ENCODE results near the gene OR6C68.
"Not testable (repeated sequence)": the region's sequence is repeated elsewhere in the genome, so short reads cannot be mapped to it uniquely, and the experiment has no call there.

OR6C68 gene

DNA sequence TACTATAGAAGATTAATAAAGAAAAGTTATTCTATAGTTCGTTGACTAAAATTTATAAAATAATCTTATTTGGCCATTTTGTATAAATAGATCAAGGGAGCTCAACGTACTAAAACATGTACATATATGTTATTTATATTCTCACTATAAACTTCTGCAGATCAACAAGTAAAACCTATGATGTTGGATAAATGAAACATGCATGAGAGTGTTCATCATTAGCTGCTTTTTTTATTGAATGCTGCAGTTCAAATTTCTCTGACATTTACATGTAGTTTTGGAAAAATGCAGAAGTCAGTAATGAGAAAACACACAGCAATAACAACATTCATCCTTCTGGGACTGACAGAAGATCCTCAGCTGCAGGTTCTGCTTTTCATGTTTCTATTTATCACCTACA lies at the start of gene OR6C68:
OR6C68 (plus strand) TSS at position 301 of the 400 bp plus-strand sequence; CDS start at position 301, 0 bp downstream.
- DNase-seq = no peak

DNA sequence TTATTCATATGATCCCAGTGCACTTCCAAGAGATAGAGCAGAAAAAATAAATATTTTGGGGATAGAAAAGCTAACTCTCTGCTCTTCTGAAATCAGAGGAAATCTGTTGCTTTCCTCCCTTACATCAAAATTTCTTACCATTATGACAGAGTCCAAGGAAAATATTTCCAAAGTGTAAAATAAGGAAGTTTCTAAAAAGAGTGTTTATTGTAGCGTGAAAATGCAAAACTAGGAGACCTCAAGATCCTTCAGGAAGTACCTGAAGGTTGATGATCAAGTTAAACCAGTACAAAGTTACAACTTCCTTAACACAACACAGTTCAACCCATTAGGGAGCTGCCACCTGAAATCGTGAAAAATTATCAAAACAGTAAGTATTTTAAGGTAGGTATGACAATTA lies 48.4 kb upstream of the OR6C68 start, which contains the start of gene OR6C2:
OR6C2 (plus strand) TSS at position 301 of the 400 bp plus-strand sequence. CDS start 8,138 bp downstream, outside the sequence.
- no peak for DNase-seq

DNA sequence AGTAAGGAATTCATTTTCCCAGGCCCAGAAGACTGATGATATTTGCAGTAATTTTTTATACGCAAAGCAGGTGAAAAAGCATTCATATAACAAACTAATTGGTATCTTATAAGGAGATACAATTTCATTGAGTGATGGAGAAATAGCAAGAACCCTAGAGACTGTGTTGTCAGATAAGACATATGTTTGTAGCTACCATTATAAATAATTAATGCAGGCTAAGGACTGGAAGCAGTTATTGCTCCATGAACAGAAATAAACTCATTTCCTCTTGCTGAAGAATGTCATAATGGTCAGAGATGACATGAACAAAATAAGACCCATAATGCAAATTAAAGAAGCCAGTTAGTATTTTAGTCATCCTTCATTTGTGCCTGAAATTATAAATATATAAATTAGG lies 46.8 kb upstream of the OR6C68 start:
- no peak for DNase-seq

DNA sequence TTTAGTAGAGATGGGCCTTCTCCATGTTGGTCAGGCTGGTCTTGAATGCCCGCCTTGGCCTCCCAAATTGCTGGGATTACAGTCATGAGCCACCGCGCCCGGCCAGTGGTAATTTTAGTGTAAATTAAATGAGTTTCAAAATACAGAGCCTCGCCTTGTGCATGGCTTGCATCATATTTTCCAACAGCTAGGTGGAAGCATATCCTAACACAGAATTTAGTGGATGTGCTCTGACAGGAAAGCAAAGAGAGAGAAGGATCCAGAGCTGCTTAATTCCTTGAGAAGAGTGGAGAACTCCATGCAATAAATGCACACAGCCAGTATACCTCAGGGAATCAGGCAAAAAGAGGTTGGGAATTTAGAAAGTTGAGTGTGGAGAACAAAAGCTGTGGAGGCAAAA lies 45.9 kb upstream of the OR6C68 start:
- DNase-seq = no peak

DNA sequence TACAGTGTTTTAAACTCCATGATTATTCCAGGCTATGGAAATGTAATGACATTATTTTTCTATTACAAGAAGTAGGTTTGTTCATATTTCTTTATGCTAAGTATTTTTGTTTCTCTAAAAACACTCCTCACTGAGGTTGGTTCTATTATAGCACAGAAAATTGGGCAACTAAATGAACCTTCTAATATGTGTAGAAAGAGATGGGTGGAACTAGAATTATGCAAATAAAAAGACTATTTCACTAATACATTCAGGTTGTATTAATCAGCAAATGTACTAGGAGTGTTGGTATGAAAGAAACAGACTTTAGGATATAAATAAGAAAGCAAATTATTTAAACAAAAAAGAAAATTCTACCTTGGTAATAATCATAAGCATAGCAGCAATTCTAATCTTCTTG lies 43.4 kb upstream of the OR6C68 start:
- no peak for DNase-seq

DNA sequence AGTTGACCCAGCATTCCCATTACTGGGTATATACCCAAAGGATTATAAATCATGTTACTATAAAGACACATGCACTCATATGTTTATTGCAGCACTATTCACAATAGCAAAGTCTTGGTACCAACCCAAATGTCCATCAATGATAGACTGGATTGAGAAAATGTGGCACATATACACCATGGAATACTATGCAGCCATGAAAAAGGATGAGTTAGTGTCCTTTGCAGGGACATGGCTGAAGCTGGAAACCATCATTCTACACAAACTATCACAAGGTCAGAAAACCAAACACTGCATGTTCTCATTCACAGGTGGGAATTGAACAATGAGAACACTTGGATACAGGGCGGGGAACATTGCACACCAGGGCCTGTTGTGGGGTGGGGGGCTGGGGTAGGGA lies 27.3 kb upstream of the OR6C68 start:
- DNase-seq = not testable (repeated sequence)

DNA sequence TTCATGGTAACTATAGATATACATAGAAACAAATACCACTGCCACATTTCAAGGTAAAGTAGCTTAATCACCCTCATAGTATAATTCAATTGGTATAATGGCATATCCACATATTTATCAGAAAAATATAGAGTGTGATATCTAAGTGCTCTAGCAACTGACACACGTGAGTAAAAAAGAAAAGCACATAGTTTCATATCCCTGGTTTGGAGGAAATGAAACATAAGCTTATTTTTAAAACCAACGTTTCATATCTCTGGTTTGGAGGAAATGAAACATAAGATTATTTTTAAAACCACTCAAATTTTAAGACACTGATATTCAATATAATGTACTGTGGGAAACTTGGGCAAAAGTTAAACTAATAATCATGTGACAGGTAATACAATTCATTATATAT lies 24.3 kb upstream of the OR6C68 start:
- no peak for DNase-seq

DNA sequence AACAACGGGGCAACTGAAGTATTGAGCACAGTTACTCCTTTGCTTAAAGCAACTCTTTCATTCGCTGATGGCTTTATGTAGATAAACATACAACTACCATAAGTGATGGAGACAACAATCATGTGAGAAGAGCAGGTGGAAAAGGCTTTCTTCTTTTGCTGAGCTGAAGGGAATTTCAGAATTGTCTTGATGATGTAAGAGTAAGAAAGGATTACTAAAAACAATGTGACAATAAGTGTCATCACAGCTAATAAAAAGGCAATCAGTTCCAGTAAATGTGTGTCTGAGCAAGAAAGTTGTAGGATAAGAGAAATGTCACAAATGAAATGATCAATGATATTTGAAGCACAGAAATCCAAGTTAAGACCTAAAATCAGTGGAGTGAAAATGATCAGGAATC lies 22.9 kb upstream of the OR6C68 start:
- no peak for DNase-seq

DNA sequence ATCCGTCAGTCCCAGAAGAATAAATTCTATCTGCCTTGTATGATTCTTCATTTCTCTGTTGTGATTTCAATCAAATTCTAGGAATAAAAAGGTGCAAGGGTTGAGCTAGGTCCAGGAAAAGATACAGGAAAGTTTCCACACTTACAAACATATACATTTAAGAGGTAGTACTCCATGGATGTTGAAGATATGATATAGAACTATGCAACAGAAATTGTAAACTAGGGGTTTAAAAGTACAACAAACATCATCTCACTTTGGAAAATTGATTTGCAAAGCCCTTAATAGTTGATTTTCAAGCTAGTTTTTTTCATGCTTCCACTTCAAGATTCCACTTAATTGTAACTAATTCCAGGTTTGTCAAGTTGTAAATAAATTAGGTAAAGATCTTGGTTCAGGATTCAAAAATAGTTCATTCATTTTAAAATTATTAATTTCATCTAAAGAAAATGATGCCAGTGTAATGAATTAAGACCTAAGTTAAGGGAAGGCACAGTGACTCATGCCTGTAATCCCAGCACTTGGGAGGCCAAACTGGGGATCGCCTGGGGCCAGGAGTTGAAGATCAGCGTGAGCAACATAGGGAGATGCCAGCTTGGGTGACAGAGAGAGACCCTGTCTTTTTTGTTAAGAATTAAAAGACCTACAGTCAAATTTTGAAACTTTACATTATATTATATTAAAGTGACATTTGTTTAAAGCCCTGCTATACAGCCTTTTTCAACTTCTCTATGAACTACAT lies 21.9 kb upstream of the OR6C68 start, which contains the start of gene OR6C70:
OR6C70 (minus strand) TSS at position 51 of the 742 bp plus-strand sequence; CDS start at position 51, 0 bp downstream.
- DNase-seq = no peak

DNA sequence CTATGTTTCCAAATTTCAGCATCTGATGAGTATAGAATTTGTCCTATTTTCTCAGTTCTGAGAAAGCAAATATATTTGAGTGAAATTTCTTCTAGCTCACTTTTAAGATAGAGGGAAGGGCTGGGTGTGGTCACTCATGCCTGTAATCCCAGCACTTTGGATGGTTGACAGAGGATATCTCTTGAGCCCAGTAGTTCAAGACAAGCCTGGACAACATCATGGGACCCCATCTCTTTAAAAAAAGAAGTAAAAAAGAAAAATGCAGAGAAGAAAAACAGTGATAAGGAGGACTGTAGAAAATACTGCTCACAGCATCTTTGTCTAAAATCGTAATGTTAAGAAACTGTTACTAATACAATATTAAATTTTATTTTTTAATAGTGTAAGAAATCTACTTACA lies 19.9 kb upstream of the OR6C68 start:
- no peak for DNase-seq

DNA sequence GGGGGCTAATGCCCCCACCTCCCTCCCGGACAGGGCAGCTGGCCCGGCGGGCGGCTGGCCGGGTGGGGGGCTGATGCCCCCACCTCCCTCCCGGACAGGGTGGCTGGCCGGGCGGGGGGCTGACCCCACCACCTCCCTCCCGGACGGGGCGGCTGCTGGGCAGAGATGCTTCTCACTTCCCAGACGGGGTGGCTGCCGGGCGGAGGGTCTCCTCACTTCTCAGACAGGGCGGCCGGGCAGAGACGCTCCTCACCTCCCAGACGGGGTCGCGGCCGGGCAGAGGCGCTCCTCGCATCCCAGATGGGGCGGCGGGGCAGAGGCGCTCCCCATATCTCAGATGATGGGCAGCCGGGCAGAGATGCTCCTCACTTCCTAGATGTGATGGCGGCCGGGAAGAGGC lies 13.0 kb upstream of the OR6C68 start:
- DNase-seq = not testable (repeated sequence)

DNA sequence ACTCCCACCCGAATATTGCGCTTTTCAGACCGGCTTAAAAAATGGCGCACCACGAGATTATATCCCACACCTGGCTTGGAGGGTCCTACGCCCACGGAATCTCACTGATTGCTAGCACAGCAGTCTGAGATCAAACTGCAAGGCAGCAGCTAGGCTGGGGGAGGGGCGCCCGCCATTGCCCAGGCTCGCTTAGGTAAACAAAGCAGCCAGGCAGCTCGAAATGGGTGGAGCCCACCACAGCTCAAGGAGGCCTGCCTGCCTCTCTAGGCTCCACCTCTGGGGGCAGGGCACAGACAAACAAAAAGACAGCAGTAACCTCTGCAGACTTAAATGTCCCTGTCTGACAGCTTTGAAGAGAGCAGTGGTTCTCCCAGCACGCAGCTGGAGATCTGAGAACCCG lies 7.9 kb upstream of the OR6C68 start:
- not testable (repeated sequence) for DNase-seq

DNA sequence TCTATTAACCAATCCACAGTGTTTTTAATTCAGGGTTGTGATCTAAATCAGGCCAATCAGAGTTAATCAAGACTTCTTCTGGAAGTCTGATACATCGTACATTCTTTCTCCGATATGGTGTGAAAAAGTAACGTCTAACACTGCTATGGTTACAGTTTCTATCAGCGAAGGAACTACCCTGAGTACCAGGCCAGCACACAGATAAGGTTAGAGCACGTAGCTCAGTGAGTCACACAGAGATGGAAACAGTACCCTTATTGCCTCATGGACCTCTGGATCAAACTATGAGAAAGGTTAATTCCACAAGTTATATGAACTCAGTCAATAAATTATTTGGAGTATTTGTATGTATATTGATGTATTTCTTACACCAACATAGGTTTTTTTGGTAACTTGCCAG lies 3.3 kb downstream of the OR6C68 start:
- no peak for DNase-seq

DNA sequence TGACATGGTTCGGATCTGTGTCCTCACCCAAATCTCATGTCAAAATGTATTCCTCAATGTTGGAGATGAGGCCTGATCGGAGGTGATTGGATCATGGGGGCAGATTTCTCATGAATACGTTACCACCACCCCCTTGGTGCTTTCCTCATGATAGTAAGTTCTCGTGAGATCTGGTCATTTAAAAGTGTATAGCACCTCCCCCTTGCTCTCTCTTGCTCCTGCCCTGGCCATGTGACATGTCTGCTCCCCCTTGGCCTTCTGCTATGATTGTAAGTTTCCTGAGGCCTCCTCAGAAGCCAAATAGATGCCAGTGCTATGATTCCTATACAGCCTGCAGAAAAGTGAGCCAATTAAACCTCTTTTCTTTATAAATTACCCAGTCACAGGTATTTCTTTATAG lies 7.1 kb downstream of the OR6C68 start:
- no peak for DNase-seq

DNA sequence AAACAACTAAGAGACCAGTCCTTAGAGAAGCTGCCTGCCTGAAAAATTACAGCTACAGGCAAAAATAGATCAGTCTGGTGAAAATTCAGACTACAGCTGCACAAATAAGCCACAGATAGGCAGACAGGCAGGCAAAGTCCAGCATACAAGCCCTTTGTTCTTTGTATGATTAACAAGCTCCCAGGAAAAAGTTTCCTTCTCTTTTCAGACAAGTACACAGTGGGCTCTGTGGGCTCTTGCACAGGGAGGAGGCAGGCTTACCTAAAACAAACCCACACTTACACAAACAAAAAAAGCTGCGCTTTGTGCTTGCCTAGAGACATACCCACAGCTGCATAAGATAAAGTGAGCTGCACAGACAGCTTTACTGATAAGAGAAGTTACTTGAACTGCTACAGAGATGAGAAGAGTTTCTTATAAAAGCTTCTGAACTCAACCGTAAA lies 7.7 kb downstream of the OR6C68 start:
- DNase-seq = no peak

DNA sequence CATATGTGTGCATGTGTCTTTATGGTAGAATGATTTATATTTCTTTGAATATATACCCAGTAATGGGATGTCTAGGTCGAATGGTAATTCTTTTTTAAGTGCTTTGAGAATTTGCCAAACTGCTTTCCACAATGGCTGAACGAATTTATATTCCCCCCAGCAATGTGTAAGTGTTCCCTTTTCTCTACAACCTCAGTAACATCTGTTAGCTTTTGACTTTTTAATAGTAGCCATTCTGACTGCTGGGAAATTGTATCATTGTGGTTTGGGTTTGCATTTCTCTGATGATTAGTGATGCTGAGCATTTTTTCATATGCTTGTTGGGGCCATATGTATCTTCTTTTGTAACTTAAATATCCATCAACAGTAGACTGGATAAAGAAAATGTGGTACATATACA lies 9.4 kb downstream of the OR6C68 start:
- no peak for DNase-seq

DNA sequence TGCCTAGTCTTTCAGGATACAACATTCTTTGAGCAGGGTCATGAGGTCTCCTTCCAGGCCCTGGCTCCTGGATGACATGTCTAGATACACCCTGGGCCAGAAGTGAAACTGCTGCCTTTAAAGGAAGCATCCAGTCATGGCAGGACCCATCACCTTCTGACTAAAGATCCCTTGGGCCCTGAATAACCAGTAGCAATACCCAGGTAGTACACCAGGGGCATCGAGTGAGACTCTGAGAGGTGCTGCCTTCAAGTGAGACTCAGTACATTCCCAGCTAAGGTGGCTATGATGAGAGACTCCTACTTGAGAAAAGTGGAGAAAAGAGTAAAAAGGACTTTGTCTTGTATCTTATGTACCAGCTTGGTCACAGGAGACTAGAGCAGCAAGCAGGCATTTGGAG lies 23.5 kb downstream of the OR6C68 start:
- DNase-seq = no peak

DNA sequence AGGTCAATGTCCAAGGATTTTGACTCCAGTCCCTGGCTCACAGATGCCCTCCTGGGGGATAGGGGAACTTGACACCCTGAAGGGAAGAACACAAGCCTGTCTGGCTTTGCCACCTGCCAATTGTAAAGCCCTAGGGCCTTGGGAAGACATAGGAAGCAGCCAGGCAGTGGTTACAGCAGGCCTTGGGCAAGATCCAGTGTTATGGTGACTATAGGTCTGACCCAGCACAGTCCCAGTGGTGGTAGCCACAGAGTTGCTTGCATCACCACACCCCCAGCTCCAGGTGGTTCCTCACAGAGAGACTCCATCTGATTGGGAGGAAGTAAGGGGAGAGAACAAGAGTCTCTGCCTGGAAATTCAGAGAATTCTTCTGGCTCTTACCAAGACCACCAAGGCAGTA lies 24.2 kb downstream of the OR6C68 start:
- DNase-seq = no peak

Measured in T1000 (cell line).